Left lung (tissue), 10 donors: ENCODE data around the gene GALNT6. TPM values are rescaled to one million over a fixed set of nuclear protein-coding genes. Genes with fewer than 3 reads are reported as not detected.

Experiments
- ATAC-seq: fragments of 200-7000 bp; cut with Tn5 transposase; one replicate; pipeline ENCODE4 v1.9.1; 2020; ENCODE audit warnings: moderate library complexity
- DNase-seq, 4 donors: peaks; one replicate each; pipeline ENCODE4 v3.0.0-alpha.2; 2013 to 2020
- H3K27ac ChIP-seq, 2 donors: fragments of 200-600 bp; sonication (generic) in 1 of 2; one replicate each; pipeline versions ENCODE4 v1.5.0 to v1.8.0; 2020 to 2021
- H3K27me3 ChIP-seq, 2 donors: fragments of 200-600 bp; sonication (generic) in 1 of 2; one replicate each; pipeline versions ENCODE4 v1.5.0 to v1.8.0; 2020 to 2021
- H3K36me3 ChIP-seq, 2 donors: fragments of 200-600 bp; sonication (generic) in 1 of 2; one replicate each; pipeline versions ENCODE4 v1.5.0 to v1.8.0; 2020 to 2021
- H3K4me1 ChIP-seq, 2 donors: fragments of 200-600 bp; one replicate each; pipeline ENCODE4 v1.8.0; 2021
- H3K4me3 ChIP-seq, 2 donors: fragments of 200-600 bp; sonication (generic) in 1 of 2; one replicate each; pipeline versions ENCODE4 v1.5.0 to v1.8.0; 2020 to 2021; ENCODE audit warnings: mild to moderate bottlenecking in 1 of 2
- H3K9me3 ChIP-seq, 2 donors: fragments of 200-600 bp; sonication (generic) in 1 of 2; one replicate each; pipeline versions ENCODE4 v1.5.0 to v1.8.0; 2020 to 2021
- CTCF ChIP-seq, 2 donors: fragments of 200-600 bp; sonication (generic) in 1 of 2; IDR thresholded peaks; one replicate each; pipeline versions ENCODE4 v1.5.0 to v1.8.0; 2021; ENCODE audit warnings: antibody characterized with exemption in 2 of 2
- intact Hi-C, 2 donors: fragments of 100-400 bp; cut with DNase I; formaldehyde crosslinking; loops; one replicate each; pipeline versions ENCODE4 v1.11.2 to v1.14.2; 2022
- polyA plus RNA-seq, 6 donors: library from polyadenylated mRNA; unstranded; fragments of 120-200 nt; gene quantifications; one replicate each; pipeline ENCODE4 v1.2.1, GENCODE V29; 2013; ENCODE audit not compliant: insufficient read length in 6 of 6
- total RNA-seq, 2 donors: library from RNA; stranded (reverse); fragmentation: NEBNext Ultra II Directional; extraction: Animal tissue kit (Norgen Biotek cat#: 25700); gene quantifications; one replicate each; pipeline ENCODE4 v1.2.1, GENCODE V29; 2021
- donor health status: DM: no; HTN: yes; CAD: no.
- donor health status: DM: no; HTN: no; CAD: no.

Gene GALNT6
- total and polyA plus RNA-seq, 8 donors, result 1.8 to 21.8 (median 2.6) TPM

- intact Hi-C loops, result no loop called here
- peaks cover 4 to 33% of the 10 kb centered on the region in 2 donors for H3K4me1 ChIP-seq
- no peak for DNase-seq
Measured at GRCh38 chr12:51334764-51335163, 56.4 kb downstream of the GALNT6 start.

GRCh38 chr12:51333536-51333935, 57.7 kb downstream of the GALNT6 start:
- peaks cover 4 to 45% of the 10 kb centered on the region in 2 donors for H3K4me1 ChIP-seq
- no peak overlapping the region for H3K27ac ChIP-seq
- ATAC-seq (no peak), DNase-seq (no peak)
- no peaks in the 10 kb centered on the region for H3K36me3 ChIP-seq
- H3K4me3 ChIP-seq, result no peak overlapping the region
- no peaks in the 10 kb centered on the region for H3K9me3 ChIP-seq
- H3K27me3 ChIP-seq, result no peaks in the 10 kb centered on the region
- intact Hi-C loops, result no loop called here
- TF ChIP-seq CTCF (IDR thresholded peaks at IDR 0.05), result no peak

More at GRCh38 chr12:51334764-51335163, 56.4 kb downstream of the GALNT6 start:
- no peak overlapping the region for H3K4me3 ChIP-seq
- ATAC-seq, result no peak
- no peaks in the 10 kb centered on the region for H3K36me3 ChIP-seq
- no peak for TF ChIP-seq CTCF (IDR thresholded peaks at IDR 0.05)
- H3K9me3 ChIP-seq, result no peaks in the 10 kb centered on the region
- H3K27me3 ChIP-seq, result no peaks in the 10 kb centered on the region
- H3K27ac ChIP-seq, result peak overlapping the region in 1 of 2 donors; percentile 64

GRCh38 chr12:51330186-51330585, 61.0 kb downstream of the GALNT6 start:
- TF ChIP-seq CTCF (IDR thresholded peaks at IDR 0.05), result no peak
- H3K27ac ChIP-seq, result peak overlapping the region in 1 of 2 donors; percentile 70
- H3K4me3 ChIP-seq, result no peak overlapping the region
- no peaks in the 10 kb centered on the region for H3K9me3 ChIP-seq
- intact Hi-C loops, result no loop called here
- H3K36me3 ChIP-seq, result no peaks in the 10 kb centered on the region
- DNase-seq (no peak), ATAC-seq (no peak)
- H3K4me1 ChIP-seq, result peaks cover 16 to 62% of the 10 kb centered on the region in 2 donors
- no peaks in the 10 kb centered on the region for H3K27me3 ChIP-seq

GRCh38 chr12:51329742-51330141, 61.5 kb downstream of the GALNT6 start:
- ATAC-seq (no peak), DNase-seq (no peak)
- Histone ChIP-seq H3K27me3 (no peaks in the 10 kb centered on the region), H3K9me3 (no peaks in the 10 kb centered on the region), H3K4me3 (no peak overlapping the region), H3K36me3 (no peaks in the 10 kb centered on the region), H3K27ac (peak overlapping the region in 1 of 2 donors; percentile 70), H3K4me1 (peaks cover 16 to 62% of the 10 kb centered on the region in 2 donors)
- intact Hi-C loops, result no loop called here
- no peak for TF ChIP-seq CTCF (IDR thresholded peaks at IDR 0.05)

GRCh38 chr12:51328587-51328986, 62.6 kb downstream of the GALNT6 start:
- no peaks in the 10 kb centered on the region for H3K9me3 ChIP-seq
- intact Hi-C loops, result no loop called here
- peak overlapping the region in 1 of 2 donors; percentile 70 for H3K27ac ChIP-seq
- no peaks in the 10 kb centered on the region for H3K36me3 ChIP-seq
- DNase-seq (no peak), ATAC-seq (no peak)
- TF ChIP-seq CTCF (IDR thresholded peaks at IDR 0.05), result no peak
- H3K4me3 ChIP-seq, result no peak overlapping the region
- peaks cover 16 to 62% of the 10 kb centered on the region in 2 donors for H3K4me1 ChIP-seq
- no peaks in the 10 kb centered on the region for H3K27me3 ChIP-seq
